Measurements from ENCODE around the gene ERFE.

ERFE gene

DNA sequence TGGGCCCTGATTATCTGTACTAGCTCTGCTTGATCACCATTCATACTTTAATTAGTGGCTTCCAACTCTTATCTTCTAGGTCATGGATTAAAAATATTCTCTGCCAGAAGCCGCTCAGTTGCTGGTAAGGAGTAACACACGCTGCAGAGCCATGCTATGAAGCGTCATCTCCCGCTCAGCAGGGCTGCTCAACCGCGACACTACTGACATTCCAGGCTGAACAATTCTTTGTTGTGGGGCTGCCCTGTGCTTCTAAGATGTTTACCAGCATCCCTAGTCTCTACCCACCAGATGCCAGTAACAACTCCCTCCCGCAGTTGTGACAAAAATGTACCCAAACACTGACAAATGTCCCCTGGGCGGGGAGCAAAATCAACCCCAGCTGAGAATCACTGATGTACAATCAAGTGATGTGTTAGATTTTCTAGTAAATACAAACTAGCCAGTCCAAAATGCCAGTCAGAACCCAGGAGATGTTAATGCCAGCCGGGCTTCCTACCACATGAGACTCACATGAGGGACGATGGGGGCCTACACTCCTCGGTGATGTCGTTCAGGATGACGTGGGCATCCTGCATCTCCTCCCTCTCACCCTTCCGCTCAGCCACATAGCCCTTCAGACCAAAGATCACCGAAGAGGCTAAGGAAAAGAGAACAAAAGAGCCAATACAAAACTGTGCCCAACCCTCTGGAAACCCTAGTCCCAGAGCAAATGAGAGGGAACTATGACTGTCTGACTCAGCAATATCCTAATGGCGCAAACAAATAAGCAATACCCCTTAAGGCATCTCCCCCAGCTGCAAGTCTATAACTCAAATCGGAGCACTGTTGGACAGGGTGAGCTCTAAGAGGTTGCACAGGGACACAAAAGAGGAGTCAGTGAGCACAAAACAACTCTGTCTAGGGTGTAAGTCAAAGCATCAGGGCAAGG, 29.1 kb downstream of the ERFE start:
- no peak overlapping the region for H3K27ac ChIP-seq
- H3K4me3 ChIP-seq: no peak overlapping the region

DNA sequence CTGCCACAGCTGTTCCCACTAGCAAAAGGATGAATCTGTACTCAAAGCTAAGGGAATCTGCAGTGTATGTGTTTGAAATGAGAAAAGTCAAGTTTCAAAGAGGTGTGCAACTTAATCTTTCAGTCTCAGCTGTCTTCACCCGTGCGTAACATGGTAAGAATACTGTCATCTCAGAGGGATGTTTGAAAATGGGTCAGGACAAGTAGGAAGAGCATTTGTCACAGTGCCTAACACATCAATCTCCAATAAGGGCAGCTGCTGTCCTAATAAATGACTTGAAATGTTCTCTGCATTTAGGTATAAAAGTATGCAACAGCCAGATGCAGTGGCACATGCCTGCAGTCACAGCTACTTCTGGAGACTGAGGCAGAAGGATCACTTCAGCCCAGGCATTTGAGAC, 31.7 kb downstream of the ERFE start:
- Histone ChIP-seq H3K4me3 (no peak overlapping the region), H3K27ac (no peak overlapping the region)

DNA sequence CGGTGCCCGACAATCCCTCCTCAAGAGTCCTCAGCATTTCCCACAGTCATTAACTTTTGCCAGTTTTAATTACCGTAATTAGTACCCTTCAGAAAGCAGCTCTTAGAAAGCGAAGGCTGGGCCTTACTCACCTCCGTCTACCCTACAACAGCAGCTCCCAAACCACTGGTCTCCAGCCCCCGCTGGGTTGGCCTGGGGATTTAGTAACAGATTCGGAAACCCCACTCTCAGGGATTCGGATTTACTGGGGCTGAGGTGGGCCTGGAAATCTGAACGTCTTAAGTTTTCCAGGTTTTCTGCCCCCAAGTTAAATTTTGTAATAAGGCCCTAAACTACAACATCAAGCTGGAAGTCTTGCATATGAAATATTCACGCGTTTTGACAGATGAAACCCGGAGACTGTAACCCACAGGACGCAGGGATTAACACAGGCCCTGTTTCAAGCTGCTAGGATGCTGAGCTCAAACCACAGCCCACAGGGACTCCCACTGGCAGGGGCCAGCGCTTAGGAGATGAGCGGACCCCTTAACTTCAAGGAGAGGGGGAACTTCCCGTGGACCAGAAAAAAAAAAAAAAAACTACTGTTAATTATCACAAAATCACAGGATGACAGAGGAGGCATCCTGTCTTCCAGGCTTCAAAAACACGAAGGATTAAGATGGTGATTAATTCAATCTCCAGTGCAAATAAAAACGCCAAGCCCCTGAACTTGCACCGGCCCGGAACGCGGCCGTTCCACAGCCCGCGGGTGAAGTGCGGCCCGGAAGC, 43.7 kb downstream of the ERFE start:
- peak overlapping the region; percentile 50 to 86 (median 75) for H3K4me3 ChIP-seq

DNA sequence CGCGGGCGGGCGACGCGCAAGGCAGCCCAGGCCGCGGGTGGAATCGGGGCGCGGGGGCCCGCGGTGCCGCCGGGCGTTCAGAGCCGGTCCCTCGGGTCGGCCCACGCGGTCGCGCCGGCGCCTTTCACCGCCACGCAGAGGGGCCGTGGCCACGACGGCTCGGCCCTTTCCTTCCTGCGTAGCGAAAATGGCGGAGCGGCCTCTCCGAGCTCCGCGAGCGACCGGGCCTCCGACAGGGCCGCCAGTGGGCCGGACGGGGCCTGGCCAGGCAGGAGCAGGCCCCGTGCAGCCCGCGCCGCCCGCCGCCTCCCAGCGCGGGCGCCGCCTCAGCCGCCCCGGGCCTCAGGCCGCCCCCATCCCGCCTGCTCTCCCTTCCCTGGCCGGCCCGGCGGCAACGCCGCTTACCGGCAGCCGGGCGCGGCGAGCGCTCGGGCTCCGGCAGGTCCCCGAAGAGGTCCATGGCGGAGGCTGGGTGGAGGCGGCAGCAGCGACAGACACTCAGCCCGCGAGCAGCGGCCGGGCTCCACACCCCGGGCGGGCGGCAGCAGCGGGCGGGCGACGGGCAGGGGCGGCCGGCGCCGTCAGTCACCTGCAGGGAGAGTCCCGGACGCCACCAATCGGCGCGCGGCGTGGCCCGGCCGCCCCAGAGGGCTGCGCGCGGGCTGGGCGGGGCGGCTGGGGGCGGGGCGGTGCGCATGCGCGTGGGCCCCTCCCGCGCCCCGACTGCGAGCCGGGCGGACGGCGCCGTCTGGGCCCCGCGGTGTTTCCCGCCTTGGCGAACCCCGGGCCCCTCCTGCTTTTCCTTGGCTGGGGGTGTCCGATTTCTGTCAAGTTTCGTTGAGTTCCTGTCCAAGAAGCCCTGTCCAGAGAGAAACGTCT, 44.6 kb downstream of the ERFE start, which contains the start of gene ILKAP:
TSS of gene ILKAP (minus strand) at position 602 of the 879 bp plus-strand sequence. CDS start at position 460, 142 bp downstream.
- peak within 1 kb of the TSS; percentile 50 to 86 (median 75) for H3K4me3 ChIP-seq
- H3K27ac ChIP-seq: peak within 1 kb of the TSS; percentile 77 to 97 (median 93)

More for the DNA sequence above, 43.7 kb downstream of the ERFE start:
- peak overlapping the region; percentile 76 to 97 (median 92) for H3K27ac ChIP-seq

DNA sequence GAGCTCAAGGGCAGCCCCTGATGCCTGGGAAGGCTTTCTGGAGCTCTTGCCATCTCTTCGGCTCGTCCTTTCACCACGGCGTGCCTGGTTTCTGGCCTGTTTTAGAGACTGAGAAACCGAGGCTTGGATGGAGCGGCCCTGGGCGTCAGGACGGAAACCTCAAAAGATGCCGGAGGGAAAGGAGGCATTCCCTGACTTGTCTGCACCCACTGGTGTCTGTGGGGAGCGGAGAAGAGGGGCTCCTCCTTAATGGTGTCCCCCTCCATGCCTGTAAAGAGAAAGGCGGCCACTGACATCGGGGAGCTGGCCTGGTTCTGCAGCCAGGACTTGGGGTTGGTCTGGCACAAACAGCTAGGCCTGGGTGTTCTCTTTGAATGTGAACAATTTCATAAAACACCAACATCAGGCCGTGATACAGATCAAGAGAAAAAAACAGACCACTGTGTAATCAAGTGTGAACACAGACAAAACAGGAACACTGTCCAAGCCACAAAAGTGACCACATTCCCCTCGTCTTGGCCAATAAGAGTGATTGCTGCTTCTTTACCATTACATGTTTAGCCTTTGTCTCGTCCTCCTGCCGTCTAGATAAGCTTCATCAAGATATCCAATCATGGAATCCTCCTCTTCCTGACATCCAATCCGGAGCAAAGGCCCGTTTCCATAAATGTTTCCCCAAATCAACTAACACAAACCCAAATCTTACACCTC, 45.4 kb downstream of the ERFE start:
- peak overlapping the region; percentile 50 to 86 (median 75) for H3K4me3 ChIP-seq

DNA sequence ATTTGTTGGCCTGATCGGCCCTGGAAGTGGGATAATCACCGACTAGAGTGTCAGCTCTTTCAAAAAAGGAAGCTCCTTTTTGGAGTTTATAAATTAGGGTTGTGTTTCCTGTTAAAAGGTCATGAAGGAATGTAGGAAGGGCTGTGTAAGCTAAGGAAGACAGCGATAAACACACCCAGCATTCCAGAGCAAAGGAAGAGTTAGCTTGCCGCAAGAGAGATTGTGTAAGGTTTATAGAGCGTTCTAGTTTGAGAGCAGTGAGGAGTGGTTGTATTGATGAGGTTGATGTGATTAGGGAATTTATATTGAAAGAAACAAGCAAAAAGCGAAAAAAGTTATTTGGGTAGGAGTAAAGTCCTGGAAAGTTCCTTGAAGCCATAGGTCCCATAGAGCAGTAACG, 48.2 kb downstream of the ERFE start:
- Histone ChIP-seq H3K27ac (no peak overlapping the region), H3K4me3 (no peak overlapping the region)

More for the DNA sequence above, 45.4 kb downstream of the ERFE start:
- H3K27ac ChIP-seq: peak overlapping the region; percentile 65 to 97 (median 92)

DNA sequence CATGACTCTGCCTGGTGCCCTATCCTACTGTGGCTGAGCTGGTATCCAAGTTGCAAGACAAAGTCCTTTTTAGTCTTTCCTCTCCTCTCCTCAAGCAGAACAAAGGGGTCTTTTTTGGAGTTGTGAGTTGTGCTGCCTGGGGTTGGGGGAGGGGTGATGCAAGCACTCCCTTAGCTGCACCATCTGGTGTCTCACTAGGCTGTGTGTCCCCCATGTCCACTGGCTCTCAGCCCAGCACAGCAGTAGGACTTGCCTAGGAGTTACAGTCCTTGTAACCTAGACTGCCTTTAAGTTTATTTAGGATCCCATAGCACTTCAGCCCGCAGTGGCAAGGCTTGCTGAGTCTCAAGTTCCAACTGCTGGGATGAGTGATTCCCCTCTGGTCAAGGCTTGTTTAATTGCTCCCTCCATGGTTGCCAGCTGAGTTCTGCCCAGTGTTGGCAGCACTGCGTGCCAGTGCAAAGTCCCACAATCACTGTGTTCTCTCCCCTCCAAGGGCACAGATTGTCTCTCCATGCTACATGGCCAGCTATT, 57.9 kb downstream of the ERFE start:
- Histone ChIP-seq H3K27ac (no peak overlapping the region), H3K4me3 (no peak overlapping the region)
